Gastrocnemius medialis (tissue), 4 donors: ENCODE measurements around the gene HMCN2.

Experiments
- CTCF ChIP-seq, 5 experiments: fragments of 450-650 bp in 3 of 5; fragments of 200-600 bp in 2 of 5; sonication (generic) in 2 of 5; IDR thresholded peaks in 4 of 5; conservative IDR thresholded peaks in 1 of 5; 1 replicate in 4 of 5; 2 replicates in 1 of 5; pipeline ENCODE4 v1.5.1; 2016 to 2019; ENCODE audit warnings: antibody characterized with exemption in 5 of 5, mild to moderate bottlenecking in 3 of 5, moderate library complexity in 3 of 5
- POLR2A ChIP-seq, 2 donors: fragments of 450-650 bp; IDR thresholded peaks; one replicate each; pipeline ENCODE4 v1.6.1; 2017; ENCODE audit warnings: antibody characterized with exemption in 2 of 2, mild to moderate bottlenecking in 2 of 2, moderate library complexity in 2 of 2

- TF ChIP-seq POLR2A (IDR thresholded peaks at IDR 0.05): no peak
- TF ChIP-seq CTCF (IDR thresholded peaks at IDR 0.05 in 4 of 5, conservative IDR thresholded peaks at IDR 0.05 in 1 of 5): no peak
These were observed 201.1 kb downstream of the HMCN2 start for GRCh38 chr9:130466537-130467217.
